DOHH2 (cell line): Measurements from ENCODE around the gene NKX2-8.

ENCODE experiments used
- H3F3A ChIP-seq: fragments of 200-600 bp; sonication (generic), shearing (Covaris generic); 2 replicates; pipeline ENCODE4 v1.6.0; 2016; ENCODE audit warnings: antibody characterized with exemption, mild to moderate bottlenecking; ENCODE audit not compliant: control insufficient read depth, insufficient read depth
- H3K27ac ChIP-seq: fragments of 200-600 bp; sonication (generic); 2 replicates; pipeline ENCODE4 v1.5.1; 2014; ENCODE audit warnings: low read depth, mild to moderate bottlenecking, low read length, moderate library complexity
- H3K27me3 ChIP-seq: fragments of 200-600 bp; sonication (generic); 2 replicates; pipeline ENCODE4 v1.6.1; 2014; ENCODE audit warnings: mild to moderate bottlenecking, low read length, mixed read lengths; ENCODE audit not compliant: control insufficient read depth
- H3K36me3 ChIP-seq: fragments of 200-600 bp; sonication (generic); 2 replicates; pipeline ENCODE4 v1.6.1; 2014; ENCODE audit warnings: mild to moderate bottlenecking, low read length, moderate library complexity, mixed read lengths; ENCODE audit not compliant: control insufficient read depth
- H3K4me1 ChIP-seq: fragments of 200-600 bp; sonication (generic); 2 replicates; pipeline ENCODE4 v1.6.1; 2014; ENCODE audit warnings: mild to moderate bottlenecking, low read length, mixed read lengths; ENCODE audit not compliant: control insufficient read depth
- H3K4me2 ChIP-seq: fragments of 200-600 bp; sonication (generic); 2 replicates; pipeline ENCODE4 v1.6.0; 2014; ENCODE audit warnings: mild to moderate bottlenecking, low read length, moderate library complexity
- H3K4me3 ChIP-seq: fragments of 200-600 bp; sonication (generic); 2 replicates; pipeline ENCODE4 v1.5.1; 2014; ENCODE audit warnings: mild to moderate bottlenecking, low read length, mixed read lengths
- H3K79me2 ChIP-seq: fragments of 200-600 bp; sonication (generic); 2 replicates; pipeline ENCODE4 v1.6.1; 2014; ENCODE audit warnings: mild to moderate bottlenecking, low read length, mixed read lengths; ENCODE audit not compliant: control insufficient read depth
- H3K9me2 ChIP-seq: fragments of 200-600 bp; sonication (generic); replicated peaks from 2 replicates; pipeline ENCODE4 v1.6.1; 2014; ENCODE audit warnings: mild to moderate bottlenecking, low read length, mixed read lengths; ENCODE audit not compliant: control insufficient read depth
- H3K9me3 ChIP-seq: fragments of 200-600 bp; sonication (generic); 2 replicates; pipeline ENCODE4 v1.6.1; 2014; ENCODE audit warnings: antibody characterized with exemption, low read length, mixed read lengths; ENCODE audit not compliant: control insufficient read depth, insufficient read depth
- H4K20me1 ChIP-seq: fragments of 200-600 bp; sonication (generic); 2 replicates; pipeline ENCODE4 v1.6.0; 2014; ENCODE audit warnings: low read depth, mild to moderate bottlenecking, antibody characterized with exemption, low read length, moderate library complexity; ENCODE audit not compliant: control insufficient read depth, insufficient read depth
- CTCF ChIP-seq: fragments of 200-600 bp; sonication (generic); IDR thresholded peaks from one replicate; pipeline ENCODE4 v1.5.1; 2014; ENCODE audit warnings: antibody characterized with exemption, mild to moderate bottlenecking, low read depth, low read length; ENCODE audit not compliant: poor library complexity, severe bottlenecking
- EZH2phosphoT487 ChIP-seq: fragments of 200-600 bp; sonication (generic); IDR thresholded peaks from 2 replicates; pipeline ENCODE4 v1.6.1; 2017; ENCODE audit warnings: borderline replicate concordance, mild to moderate bottlenecking, antibody characterized with exemption, low read length, moderate library complexity, mixed read lengths

Gene NKX2-8

GRCh38 chr14:36619131-36619530 lies 36.7 kb upstream of the NKX2-8 start:
- TF ChIP-seq CTCF (no peak), EZH2phosphoT487 (no peak)

GRCh38 chr14:36618641-36619040 lies 36.2 kb upstream of the NKX2-8 start:
- Histone ChIP-seq H3K27ac (no peak overlapping the region), H3K36me3 (no peaks in the 10 kb centered on the region)

More at GRCh38 chr14:36619131-36619530, 36.7 kb upstream of the NKX2-8 start:
- no peak overlapping the region for H3K4me2 ChIP-seq
- peaks cover 3% of the 10 kb centered on the region; the same call in 1 of the 2 replicates for H3K9me3 ChIP-seq
- H3F3A ChIP-seq, result no peaks in the 10 kb centered on the region
- H3K36me3 ChIP-seq, result no peaks in the 10 kb centered on the region
- no peaks in the 10 kb centered on the region for H3K4me1 ChIP-seq
- no peaks in the 10 kb centered on the region for H4K20me1 ChIP-seq
- no peaks in the 10 kb centered on the region for H3K79me2 ChIP-seq
- no peak overlapping the region for H3K4me3 ChIP-seq
- no peaks in the 10 kb centered on the region for H3K9me2 ChIP-seq
- H3K27ac ChIP-seq, result no peak overlapping the region
- H3K27me3 ChIP-seq, result no peaks in the 10 kb centered on the region

GRCh38 chr14:36617824-36618223 lies 35.4 kb upstream of the NKX2-8 start:
- no peak for TF ChIP-seq EZH2phosphoT487
- TF ChIP-seq CTCF, result no peak
- Histone ChIP-seq H3K4me2 (no peak overlapping the region), H4K20me1 (no peaks in the 10 kb centered on the region), H3K9me2 (no peaks in the 10 kb centered on the region), H3K4me1 (no peaks in the 10 kb centered on the region), H3K79me2 (no peaks in the 10 kb centered on the region), H3F3A (no peaks in the 10 kb centered on the region), H3K27ac (no peak overlapping the region), H3K27me3 (no peaks in the 10 kb centered on the region), H3K36me3 (no peaks in the 10 kb centered on the region), H3K9me3 (peaks cover 3% of the 10 kb centered on the region; the same call in 1 of the 2 replicates), H3K4me3 (no peak overlapping the region)

More at GRCh38 chr14:36618641-36619040, 36.2 kb upstream of the NKX2-8 start:
- TF ChIP-seq EZH2phosphoT487 (no peak), CTCF (no peak)
- no peaks in the 10 kb centered on the region for H3K9me2 ChIP-seq
- H3K4me2 ChIP-seq, result no peak overlapping the region
- H4K20me1 ChIP-seq, result no peaks in the 10 kb centered on the region
- no peaks in the 10 kb centered on the region for H3K79me2 ChIP-seq
- H3K9me3 ChIP-seq, result peaks cover 3% of the 10 kb centered on the region; the same call in 1 of the 2 replicates
- no peaks in the 10 kb centered on the region for H3F3A ChIP-seq
- H3K4me1 ChIP-seq, result no peaks in the 10 kb centered on the region
- no peaks in the 10 kb centered on the region for H3K27me3 ChIP-seq
- no peak overlapping the region for H3K4me3 ChIP-seq
